DOHH2 (cell line): ENCODE data around the gene TMEM235.
"Not testable (repeated sequence)": the region's sequence is repeated elsewhere in the genome, so short reads cannot be mapped to it uniquely, and the experiment has no call there.

Source experiments
- CTCF ChIP-seq: fragments of 200-600 bp; sonication (generic); IDR thresholded peaks from one replicate; pipeline ENCODE4 v1.5.1; 2014; ENCODE audit warnings: antibody characterized with exemption, mild to moderate bottlenecking, low read depth, low read length; ENCODE audit not compliant: poor library complexity, severe bottlenecking
- EZH2phosphoT487 ChIP-seq: fragments of 200-600 bp; sonication (generic); IDR thresholded peaks from 2 replicates; pipeline ENCODE4 v1.6.1; 2017; ENCODE audit warnings: borderline replicate concordance, mild to moderate bottlenecking, antibody characterized with exemption, low read length, moderate library complexity, mixed read lengths

GRCh38 chr17:78235022-78235421, 3.6 kb downstream of the TMEM235 start:
- TF ChIP-seq CTCF, EZH2phosphoT487: not testable (repeated sequence)
